SK-N-SH (cell line): ENCODE results near the gene CLASRP. TPM values are rescaled to one million over a fixed set of nuclear protein-coding genes. Genes with fewer than 3 reads are reported as not detected.

Experiments
- CTCF ChIA-PET: fragments of 300-600, 350-600 bp; formaldehyde crosslinking; extraction: SDS; loops from one replicate; lab custom pipeline; 2021; lab: Yijun Ruan, JAX
- POLR2A ChIA-PET: fragments of 350-600 bp; sonication (Branson Sonifier 250); formaldehyde crosslinking; extraction: SDS; loops from one replicate; lab custom pipeline; 2020; ENCODE audit warnings: antibody characterized with exemption, inconsistent platforms; lab: Yijun Ruan, JAX
- DNase-seq: peaks from one replicate; pipeline ENCODE4 v3.0.0; 2012
- H2AFZ ChIP-seq: fragments of 200-600 bp; sonication (generic); 2 replicates; pipeline ENCODE4 v1.8.1; 2016; ENCODE audit warnings: antibody characterized with exemption, mild to moderate bottlenecking, low read depth
- H3F3A ChIP-seq: fragments of 200-600 bp; sonication (generic); replicated peaks from 2 replicates; pipeline ENCODE3; 2016; ENCODE audit warnings: antibody characterized with exemption, mild to moderate bottlenecking; ENCODE audit not compliant: insufficient read depth
- H3K27ac ChIP-seq, 2 experiments: fragments of 200-500 bp in 1 of 2; fragments of 200-600 bp in 1 of 2; sonication (Bioruptor generic) in 1 of 2; sonication (generic), shearing (Covaris generic) in 1 of 2; 2 replicates each; pipeline versions ENCODE4 v1.5.1 to v1.6.1; 2014 to 2016; ENCODE audit warnings: low read depth in 2 of 2, inconsistent platforms in 1 of 2, low read length in 1 of 2, mild to moderate bottlenecking in 1 of 2, mixed read lengths in 1 of 2
- H3K27me3 ChIP-seq: fragments of 200-600 bp; sonication (generic), shearing (Covaris generic); 2 replicates; pipeline ENCODE4 v1.6.1; 2016; ENCODE audit warnings: mixed run types; ENCODE audit not compliant: insufficient read depth
- H3K36me3 ChIP-seq, 2 experiments: fragments of 200-500 bp in 1 of 2; fragments of 200-600 bp in 1 of 2; sonication (Bioruptor generic) in 1 of 2; sonication (generic) in 1 of 2; replicated peaks in 1 of 2; 2 replicates each; pipeline versions ENCODE3 to v1.5.1; 2014 to 2016; ENCODE audit warnings: low read length in 1 of 2, mild to moderate bottlenecking in 1 of 2; ENCODE audit not compliant: insufficient read depth in 2 of 2, control insufficient read depth in 1 of 2
- H3K4me1 ChIP-seq, 2 experiments: fragments of 200-500 bp in 1 of 2; fragments of 200-600 bp in 1 of 2; sonication (Bioruptor generic) in 1 of 2; sonication (generic), shearing (Covaris generic) in 1 of 2; 2 replicates each; pipeline versions ENCODE4 v1.5.1 to v1.6.1; 2014 to 2016; ENCODE audit warnings: low read depth in 1 of 2, low read length in 1 of 2, mixed run types in 1 of 2; ENCODE audit not compliant: insufficient read depth in 2 of 2, control insufficient read depth in 1 of 2
- H3K4me2 ChIP-seq: fragments of 200-600 bp; sonication (generic), shearing (Covaris generic); 2 replicates; pipeline ENCODE4 v1.6.1; 2017; ENCODE audit warnings: mixed run types
- H3K4me3 ChIP-seq, 2 experiments: fragments of 200-500 bp in 1 of 2; fragments of 200-600 bp in 1 of 2; sonication (Bioruptor generic) in 1 of 2; sonication (generic), shearing (Covaris generic) in 1 of 2; 2 replicates each; pipeline versions ENCODE4 v1.5.1 to v1.8.1; 2014 to 2016; ENCODE audit warnings: low read depth in 2 of 2, inconsistent platforms in 1 of 2, low read length in 1 of 2, mild to moderate bottlenecking in 1 of 2, mixed read lengths in 1 of 2, moderate library complexity in 1 of 2
- H3K79me2 ChIP-seq: fragments of 200-600 bp; sonication (generic); 2 replicates; pipeline ENCODE4 v1.8.1; 2017; ENCODE audit warnings: mild to moderate bottlenecking; ENCODE audit not compliant: insufficient read depth
- H3K9ac ChIP-seq: fragments of 200-600 bp; sonication (generic); 2 replicates; pipeline ENCODE4 v1.6.1; 2017; ENCODE audit warnings: mixed run types
- H3K9me2 ChIP-seq: fragments of 200-600 bp; sonication (generic); 2 replicates; pipeline ENCODE4 v1.6.1; 2017; ENCODE audit warnings: mixed run types
- H3K9me3 ChIP-seq: fragments of 200-600 bp; sonication (generic); 2 replicates; pipeline ENCODE4 v1.6.1; 2017; ENCODE audit warnings: mixed run types, mild to moderate bottlenecking, moderate library complexity
- H4K20me1 ChIP-seq: fragments of 200-600 bp; sonication (generic); 2 replicates; pipeline ENCODE4 v1.6.1; 2017; ENCODE audit warnings: mild to moderate bottlenecking, mixed run types; ENCODE audit not compliant: insufficient read depth
- GATA2 ChIP-seq: sonication (generic); formaldehyde crosslinking; IDR thresholded peaks from 2 replicates; pipeline ENCODE4 v1.5.0; 2020; ENCODE audit warnings: mild to moderate bottlenecking, missing genetic modification reagents
- JUND ChIP-seq: IDR thresholded peaks from 2 replicates; pipeline ENCODE4 v1.4.0; 2012
- RCOR1 ChIP-seq: fragments of 150-350 bp; IDR thresholded peaks from 2 replicates; pipeline ENCODE4 v1.6.1; 2017; ENCODE audit warnings: antibody characterized with exemption, low read length
- TEAD4 ChIP-seq: IDR thresholded peaks from 2 replicates; pipeline ENCODE4 v1.4.0; 2012; ENCODE audit warnings: mild to moderate bottlenecking, borderline replicate concordance; ENCODE audit not compliant: insufficient read depth
- whole genome bisulfite sequencing: methylation state at CpG from one replicate; pipeline ENCODE4 v1.1.6; 2017; ENCODE audit warnings: low lambda C conversion rate; 5-methylcytosine and 5-hydroxymethylcytosine counted together
- polyA plus RNA-seq, 3 experiments: library from polyadenylated mRNA; depleted of rRNA; stranded (reverse); fragments of >200 nt; gene quantifications; 2 replicates each; pipeline ENCODE4 v1.2.3, GENCODE V29; 2012
- TF ChIP-seq, protein P1 (sequence below): IDR thresholded peaks from 2 replicates; pipeline ENCODE4 v1.6.1; 2012; ENCODE audit warnings: mild to moderate bottlenecking, low read depth, low read length, moderate library complexity
- TF ChIP-seq, protein P2 (sequence below): fragments of 200-600 bp; sonication (generic); IDR thresholded peaks from 2 replicates; pipeline ENCODE4 v1.6.1; 2017; ENCODE audit warnings: antibody characterized with exemption, mild to moderate bottlenecking, moderate library complexity
- TF ChIP-seq, protein P3 (sequence below): fragments of 150-350 bp; IDR thresholded peaks from 2 replicates; pipeline ENCODE4 v1.6.1; 2016; ENCODE audit warnings: mild to moderate bottlenecking, low read depth, low read length

Gene CLASRP
- polyA plus RNA-seq, 1 of the 3 experiments (the other 2 are of a cell fraction) = 54.8 TPM

DNA sequence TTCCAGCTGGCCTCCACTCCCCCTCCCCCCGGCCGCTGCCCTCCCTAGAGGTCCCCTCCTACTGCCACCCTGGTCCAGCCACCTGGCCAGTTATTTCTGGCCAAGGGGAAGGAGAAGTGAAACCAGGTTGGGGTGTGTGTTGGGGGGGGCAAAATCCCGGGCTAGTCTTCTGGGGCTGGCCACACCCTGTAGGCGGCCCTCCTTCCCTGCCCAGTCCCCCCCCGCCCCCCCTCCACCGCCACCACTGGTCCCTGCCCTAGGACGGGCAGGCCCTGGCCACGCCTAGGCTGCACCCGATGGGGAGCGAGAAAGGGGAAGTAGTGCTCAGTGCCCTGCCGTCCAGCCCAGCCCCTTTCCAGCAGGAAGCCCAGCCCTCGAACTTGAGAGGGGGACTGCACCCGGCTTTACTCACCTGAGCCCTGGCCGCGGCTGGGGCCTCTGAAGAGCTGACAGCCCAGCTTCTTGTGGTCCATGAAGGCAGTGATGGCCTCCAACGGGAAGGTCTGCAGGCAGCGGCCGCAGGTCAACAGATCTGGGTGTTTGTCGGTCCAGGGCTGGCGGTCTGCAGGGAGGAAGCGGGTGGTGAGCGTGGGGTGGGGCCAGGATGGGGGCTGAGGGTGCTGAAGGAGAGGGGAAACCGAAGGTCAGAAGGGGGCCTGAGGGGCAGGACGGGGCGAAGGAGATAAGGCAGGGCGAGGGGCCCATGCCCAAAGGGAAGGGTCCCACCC, 36.6 kb downstream of the CLASRP start (continued):
- no peak for TF ChIP-seq TEAD4

DNA sequence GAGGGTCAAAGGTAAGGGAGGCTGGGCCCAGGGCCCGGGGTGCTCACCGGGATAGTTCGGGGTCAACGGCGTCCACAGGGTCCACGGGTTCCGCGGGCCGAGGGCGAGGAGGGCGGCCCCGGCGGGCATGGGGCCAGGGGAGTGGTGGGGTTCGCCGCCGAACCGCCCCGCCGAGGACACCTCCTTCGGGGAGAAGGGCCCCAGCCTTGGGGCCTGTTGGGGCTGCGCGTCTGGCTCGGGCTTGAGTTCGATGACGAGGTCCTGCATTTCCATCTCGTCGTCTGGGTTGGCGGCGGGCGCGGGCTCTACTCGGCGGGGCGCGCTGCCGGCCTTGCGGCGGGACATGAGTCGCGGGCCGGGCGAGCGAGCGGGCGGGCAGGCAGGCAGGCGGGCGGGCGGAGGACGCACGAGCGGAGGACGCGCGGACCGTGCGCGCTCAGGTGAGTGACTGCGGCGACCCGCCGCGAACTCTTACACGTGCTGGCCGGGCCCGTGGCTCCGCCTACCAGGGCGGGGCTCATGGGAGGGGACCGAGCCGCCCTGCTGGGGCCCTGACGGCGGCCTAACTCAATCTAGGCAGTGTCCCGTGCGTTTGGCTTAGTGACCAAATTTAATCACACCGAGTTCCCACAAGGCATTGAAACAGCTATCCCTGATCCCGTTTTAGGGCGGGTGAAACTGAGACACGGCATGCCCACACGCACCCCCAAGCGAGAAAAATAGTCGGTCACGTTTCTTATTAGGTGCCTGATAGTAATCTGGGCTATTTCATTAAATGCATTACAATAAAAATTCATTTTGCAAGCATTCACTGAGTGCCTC, 37.4 kb downstream of the CLASRP start, which contains the start of gene ZNF296:
Gene ZNF296, minus strand, starts transcription at position 450 of the 822 bp plus-strand sequence. Its CDS starts 105 bp downstream, at position 345.
- TF ChIP-seq RCOR1 (no peak), JUND (no peak), GATA2 (CRISPR knock-in tag) (no peak)
- TF ChIP-seq, protein P1, sequence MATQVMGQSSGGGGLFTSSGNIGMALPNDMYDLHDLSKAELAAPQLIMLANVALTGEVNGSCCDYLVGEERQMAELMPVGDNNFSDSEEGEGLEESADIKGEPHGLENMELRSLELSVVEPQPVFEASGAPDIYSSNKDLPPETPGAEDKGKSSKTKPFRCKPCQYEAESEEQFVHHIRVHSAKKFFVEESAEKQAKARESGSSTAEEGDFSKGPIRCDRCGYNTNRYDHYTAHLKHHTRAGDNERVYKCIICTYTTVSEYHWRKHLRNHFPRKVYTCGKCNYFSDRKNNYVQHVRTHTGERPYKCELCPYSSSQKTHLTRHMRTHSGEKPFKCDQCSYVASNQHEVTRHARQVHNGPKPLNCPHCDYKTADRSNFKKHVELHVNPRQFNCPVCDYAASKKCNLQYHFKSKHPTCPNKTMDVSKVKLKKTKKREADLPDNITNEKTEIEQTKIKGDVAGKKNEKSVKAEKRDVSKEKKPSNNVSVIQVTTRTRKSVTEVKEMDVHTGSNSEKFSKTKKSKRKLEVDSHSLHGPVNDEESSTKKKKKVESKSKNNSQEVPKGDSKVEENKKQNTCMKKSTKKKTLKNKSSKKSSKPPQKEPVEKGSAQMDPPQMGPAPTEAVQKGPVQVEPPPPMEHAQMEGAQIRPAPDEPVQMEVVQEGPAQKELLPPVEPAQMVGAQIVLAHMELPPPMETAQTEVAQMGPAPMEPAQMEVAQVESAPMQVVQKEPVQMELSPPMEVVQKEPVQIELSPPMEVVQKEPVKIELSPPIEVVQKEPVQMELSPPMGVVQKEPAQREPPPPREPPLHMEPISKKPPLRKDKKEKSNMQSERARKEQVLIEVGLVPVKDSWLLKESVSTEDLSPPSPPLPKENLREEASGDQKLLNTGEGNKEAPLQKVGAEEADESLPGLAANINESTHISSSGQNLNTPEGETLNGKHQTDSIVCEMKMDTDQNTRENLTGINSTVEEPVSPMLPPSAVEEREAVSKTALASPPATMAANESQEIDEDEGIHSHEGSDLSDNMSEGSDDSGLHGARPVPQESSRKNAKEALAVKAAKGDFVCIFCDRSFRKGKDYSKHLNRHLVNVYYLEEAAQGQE = no peak
- TF ChIP-seq, protein P2, sequence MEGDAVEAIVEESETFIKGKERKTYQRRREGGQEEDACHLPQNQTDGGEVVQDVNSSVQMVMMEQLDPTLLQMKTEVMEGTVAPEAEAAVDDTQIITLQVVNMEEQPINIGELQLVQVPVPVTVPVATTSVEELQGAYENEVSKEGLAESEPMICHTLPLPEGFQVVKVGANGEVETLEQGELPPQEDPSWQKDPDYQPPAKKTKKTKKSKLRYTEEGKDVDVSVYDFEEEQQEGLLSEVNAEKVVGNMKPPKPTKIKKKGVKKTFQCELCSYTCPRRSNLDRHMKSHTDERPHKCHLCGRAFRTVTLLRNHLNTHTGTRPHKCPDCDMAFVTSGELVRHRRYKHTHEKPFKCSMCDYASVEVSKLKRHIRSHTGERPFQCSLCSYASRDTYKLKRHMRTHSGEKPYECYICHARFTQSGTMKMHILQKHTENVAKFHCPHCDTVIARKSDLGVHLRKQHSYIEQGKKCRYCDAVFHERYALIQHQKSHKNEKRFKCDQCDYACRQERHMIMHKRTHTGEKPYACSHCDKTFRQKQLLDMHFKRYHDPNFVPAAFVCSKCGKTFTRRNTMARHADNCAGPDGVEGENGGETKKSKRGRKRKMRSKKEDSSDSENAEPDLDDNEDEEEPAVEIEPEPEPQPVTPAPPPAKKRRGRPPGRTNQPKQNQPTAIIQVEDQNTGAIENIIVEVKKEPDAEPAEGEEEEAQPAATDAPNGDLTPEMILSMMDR = no peak
- TF ChIP-seq, protein P3, sequence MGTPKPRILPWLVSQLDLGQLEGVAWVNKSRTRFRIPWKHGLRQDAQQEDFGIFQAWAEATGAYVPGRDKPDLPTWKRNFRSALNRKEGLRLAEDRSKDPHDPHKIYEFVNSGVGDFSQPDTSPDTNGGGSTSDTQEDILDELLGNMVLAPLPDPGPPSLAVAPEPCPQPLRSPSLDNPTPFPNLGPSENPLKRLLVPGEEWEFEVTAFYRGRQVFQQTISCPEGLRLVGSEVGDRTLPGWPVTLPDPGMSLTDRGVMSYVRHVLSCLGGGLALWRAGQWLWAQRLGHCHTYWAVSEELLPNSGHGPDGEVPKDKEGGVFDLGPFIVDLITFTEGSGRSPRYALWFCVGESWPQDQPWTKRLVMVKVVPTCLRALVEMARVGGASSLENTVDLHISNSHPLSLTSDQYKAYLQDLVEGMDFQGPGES = no peak
- TF ChIP-seq, all 33 proteins: peak for 0
- POLR2A ChIA-PET = no interaction called here

More for the DNA sequence above, 37.4 kb downstream of the CLASRP start, which contains the start of gene ZNF296:
- peak within 1 kb of the TSS; percentile 59; the same call in 1 of the 2 replicates for H2AFZ ChIP-seq
- no peak within 1 kb of the TSS for H3K4me3 ChIP-seq
- DNase-seq = no peak
- H3K36me3 ChIP-seq = peaks cover 5 to 6% of the 10 kb centered on the region in 2 experiments
- H3K27me3 ChIP-seq = no peaks in the 10 kb centered on the region
- H3K4me1 ChIP-seq = peaks cover 0 to 9% of the 10 kb centered on the region in 2 experiments; a peak in 1 of 4 replicates
- H3F3A ChIP-seq = peaks cover 8% of the 10 kb centered on the region
- WGBS = 69% methylated on average over 70 of the region's 81 CpGs
- H3K4me2 ChIP-seq = no peak within 1 kb of the TSS
- no peak within 1 kb of the TSS for H3K9ac ChIP-seq
- peaks cover 22% of the 10 kb centered on the region for H3K79me2 ChIP-seq
- H3K9me2 ChIP-seq = no peaks in the 10 kb centered on the region
- no peaks in the 10 kb centered on the region for H3K9me3 ChIP-seq
- H4K20me1 ChIP-seq = no peaks in the 10 kb centered on the region
- CTCF ChIA-PET = no interaction called here
- H3K27ac ChIP-seq = no peak within 1 kb of the TSS
